Rectal smooth muscle tissue (tissue), 1 donor: ENCODE results near the gene SYT14.
"Not testable (repeated sequence)": the region's sequence is repeated elsewhere in the genome, so short reads cannot be mapped to it uniquely, and the experiment has no call there.

Source experiments
- H3K27ac ChIP-seq: one replicate; pipeline ENCODE4 v1.7.0; 2013; ENCODE audit warnings: low read depth, low read length, inconsistent platforms
- H3K27me3 ChIP-seq: one replicate; pipeline ENCODE4 v1.7.0; 2013; ENCODE audit warnings: low read length; ENCODE audit not compliant: control insufficient read depth, insufficient read depth
- H3K36me3 ChIP-seq: one replicate; pipeline ENCODE4 v1.7.0; 2013; ENCODE audit warnings: low read length; ENCODE audit not compliant: control insufficient read depth, insufficient read depth
- H3K4me1 ChIP-seq: one replicate; pipeline ENCODE4 v1.7.0; 2013; ENCODE audit warnings: low read length; ENCODE audit not compliant: control insufficient read depth, insufficient read depth
- H3K4me3 ChIP-seq: one replicate; pipeline ENCODE4 v1.7.0; 2013; ENCODE audit warnings: low read length
- H3K9ac ChIP-seq: one replicate; pipeline ENCODE4 v1.7.0; 2013; ENCODE audit warnings: low read length

SYT14 gene

DNA sequence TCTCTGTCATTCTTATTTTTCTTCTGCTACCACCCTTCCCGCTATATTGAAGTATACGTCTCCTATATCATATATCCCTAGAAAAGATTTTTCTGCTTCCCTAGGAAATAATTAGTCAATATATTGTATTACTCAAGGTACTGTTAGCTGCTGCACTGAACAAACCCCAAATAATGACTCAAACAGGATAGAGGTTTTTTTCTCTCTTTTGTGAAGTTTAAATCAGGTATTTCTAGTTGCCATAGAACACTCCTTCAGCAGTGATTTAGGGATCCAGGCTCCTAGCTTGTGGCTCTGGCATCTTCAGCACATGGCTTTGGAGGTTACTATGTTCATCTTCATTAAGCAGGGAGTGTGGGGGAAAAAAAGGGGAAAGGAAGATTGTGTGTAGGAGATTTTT lies 18.1 kb downstream of the SYT14 start:
- H3K27me3 ChIP-seq: no peaks in the 10 kb centered on the region
- H3K36me3 ChIP-seq: no peaks in the 10 kb centered on the region
- no peak overlapping the region for H3K27ac ChIP-seq
- H3K4me3 ChIP-seq: no peak overlapping the region
- no peak overlapping the region for H3K9ac ChIP-seq
- no peaks in the 10 kb centered on the region for H3K4me1 ChIP-seq

DNA sequence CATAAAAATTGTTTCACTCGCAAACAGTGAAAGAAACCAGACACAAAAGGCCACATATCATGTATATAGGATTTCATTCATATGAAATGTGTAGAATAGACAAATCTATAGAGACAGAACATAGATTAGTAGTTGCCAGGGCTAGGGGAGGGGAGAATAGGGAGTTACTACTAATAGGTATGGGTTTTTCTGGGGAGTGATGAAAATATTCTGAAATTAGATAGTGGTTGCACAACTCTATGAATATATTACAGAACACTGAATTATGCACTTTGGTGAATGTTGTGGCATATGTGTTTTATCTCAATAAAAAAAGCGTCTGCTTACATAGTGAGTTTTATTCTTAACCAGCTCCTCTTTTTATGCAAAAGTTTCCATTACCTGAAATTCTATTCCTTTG lies 21.6 kb downstream of the SYT14 start:
- no peak overlapping the region for H3K9ac ChIP-seq
- no peaks in the 10 kb centered on the region for H3K36me3 ChIP-seq
- no peaks in the 10 kb centered on the region for H3K27me3 ChIP-seq
- no peak overlapping the region for H3K4me3 ChIP-seq
- H3K4me1 ChIP-seq: no peaks in the 10 kb centered on the region
- H3K27ac ChIP-seq: no peak overlapping the region

DNA sequence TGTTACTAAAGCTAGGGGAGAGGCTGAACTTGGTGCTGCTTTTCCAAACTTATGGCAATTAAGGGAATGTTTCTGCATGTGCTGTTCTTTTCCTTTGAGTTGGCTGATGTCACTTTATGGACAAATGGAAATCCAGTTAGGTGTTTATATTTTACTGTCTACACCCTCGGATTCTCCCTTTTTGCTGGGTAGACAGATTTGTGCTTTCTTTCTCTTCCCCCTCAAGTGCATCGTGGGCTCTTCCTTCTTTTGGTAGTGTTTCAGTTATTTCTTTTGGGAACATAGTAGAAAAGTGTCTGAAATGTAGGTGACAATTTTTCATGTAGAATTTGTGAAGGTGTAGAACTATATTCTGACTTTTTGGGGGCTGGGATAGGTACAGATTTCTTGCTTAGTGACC lies 22.9 kb downstream of the SYT14 start:
- Histone ChIP-seq H3K9ac (no peak overlapping the region), H3K4me3 (no peak overlapping the region), H3K4me1 (no peaks in the 10 kb centered on the region), H3K27me3 (no peaks in the 10 kb centered on the region), H3K36me3 (no peaks in the 10 kb centered on the region), H3K27ac (no peak overlapping the region)

DNA sequence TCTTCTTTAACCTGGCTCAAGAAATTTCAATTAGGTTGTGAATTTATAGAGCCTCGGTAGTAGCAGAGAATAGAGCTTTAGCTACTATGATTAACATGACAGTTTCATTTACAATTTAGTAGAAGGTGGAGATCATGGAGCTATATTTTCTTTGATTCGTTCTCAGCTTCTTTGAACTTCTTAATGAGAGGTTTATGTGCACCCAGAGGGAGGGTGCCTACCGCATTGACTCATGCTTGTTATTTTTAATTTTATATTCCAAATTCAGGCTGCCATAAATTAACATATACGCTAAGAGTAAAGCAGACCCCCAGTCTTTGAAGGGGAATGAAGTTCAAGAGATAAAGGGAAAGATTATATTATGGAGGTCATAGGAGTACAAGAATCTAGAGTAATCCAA lies 24.4 kb downstream of the SYT14 start:
- Histone ChIP-seq H3K36me3 (no peaks in the 10 kb centered on the region), H3K9ac (no peak overlapping the region), H3K4me1 (no peaks in the 10 kb centered on the region), H3K27ac (no peak overlapping the region), H3K4me3 (no peak overlapping the region), H3K27me3 (no peaks in the 10 kb centered on the region)

DNA sequence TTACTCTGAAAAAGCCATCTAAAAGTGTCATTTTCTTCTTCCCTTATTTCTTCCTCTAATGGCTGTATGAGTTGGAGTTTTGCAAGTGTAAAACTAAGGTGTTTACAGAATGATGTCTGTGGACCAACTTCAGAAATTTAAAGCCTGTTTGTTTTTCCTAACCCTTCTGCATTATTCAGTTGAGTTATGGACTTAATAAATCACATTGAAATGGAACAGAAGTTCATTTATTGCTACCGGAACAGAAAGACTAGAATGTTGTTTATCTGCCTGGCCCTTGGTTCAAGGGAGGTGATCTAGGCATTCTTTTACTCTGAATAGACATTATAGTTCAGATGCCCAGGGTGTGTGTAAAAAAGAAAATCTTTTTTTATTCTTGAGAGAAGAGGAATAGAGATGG lies 24.8 kb downstream of the SYT14 start:
- Histone ChIP-seq H3K9ac (no peak overlapping the region), H3K27me3 (no peaks in the 10 kb centered on the region), H3K4me1 (no peaks in the 10 kb centered on the region), H3K4me3 (no peak overlapping the region), H3K36me3 (no peaks in the 10 kb centered on the region), H3K27ac (no peak overlapping the region)

DNA sequence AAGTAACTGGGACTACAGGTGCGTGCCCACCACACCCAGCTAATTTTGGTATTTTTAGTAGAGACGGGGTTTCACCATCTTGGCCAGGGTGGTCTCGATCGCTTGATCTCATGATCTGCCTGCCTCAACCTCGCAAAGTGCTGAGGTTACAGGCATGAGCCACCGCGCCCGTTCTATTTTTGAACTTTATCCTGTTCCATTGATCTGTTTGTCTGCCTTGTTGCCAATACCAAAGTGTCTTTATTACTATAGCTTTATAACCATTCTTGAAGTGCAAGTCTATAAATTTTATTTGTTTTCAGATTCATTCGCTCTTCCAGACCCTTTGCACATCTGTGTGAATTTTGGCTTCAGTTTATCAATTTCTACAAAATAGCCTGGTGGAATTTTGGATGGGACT lies 28.0 kb downstream of the SYT14 start:
- Histone ChIP-seq H3K27ac (no peak overlapping the region), H3K9ac (no peak overlapping the region), H3K27me3 (no peaks in the 10 kb centered on the region), H3K4me3 (no peak overlapping the region), H3K36me3 (no peaks in the 10 kb centered on the region), H3K4me1 (no peaks in the 10 kb centered on the region)

DNA sequence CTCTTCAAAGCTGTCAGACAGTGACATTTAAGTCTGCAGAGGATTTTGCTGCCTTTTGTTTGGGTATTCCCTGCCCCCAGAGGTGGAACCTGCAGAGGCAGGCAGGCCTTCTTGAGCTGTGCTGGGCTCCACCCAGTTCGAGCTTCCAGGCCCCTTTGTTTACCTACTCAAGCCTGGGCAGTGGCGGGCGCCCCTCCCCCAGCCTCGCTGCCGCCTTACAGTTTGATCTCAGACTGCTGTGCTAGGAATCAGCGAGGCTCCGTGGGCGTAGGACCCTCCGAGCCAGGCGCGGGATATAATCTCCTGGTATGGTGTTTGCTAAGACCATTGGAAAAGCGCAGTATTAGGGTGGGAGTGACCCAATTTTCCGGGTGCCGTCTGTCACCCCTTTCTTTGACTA lies 40.7 kb downstream of the SYT14 start:
- not testable (repeated sequence) for H3K4me1 ChIP-seq, H3K9ac ChIP-seq, H3K27ac ChIP-seq, H3K4me3 ChIP-seq, H3K36me3 ChIP-seq, H3K27me3 ChIP-seq

- Histone ChIP-seq H3K27me3 (no peaks in the 10 kb centered on the region), H3K36me3 (no peaks in the 10 kb centered on the region), H3K27ac (no peak overlapping the region), H3K4me1 (no peaks in the 10 kb centered on the region), H3K4me3 (no peak overlapping the region), H3K9ac (no peak overlapping the region)
These were observed 45.9 kb downstream of the SYT14 start for GRCh38 chr1:209983953-209984352.

DNA sequence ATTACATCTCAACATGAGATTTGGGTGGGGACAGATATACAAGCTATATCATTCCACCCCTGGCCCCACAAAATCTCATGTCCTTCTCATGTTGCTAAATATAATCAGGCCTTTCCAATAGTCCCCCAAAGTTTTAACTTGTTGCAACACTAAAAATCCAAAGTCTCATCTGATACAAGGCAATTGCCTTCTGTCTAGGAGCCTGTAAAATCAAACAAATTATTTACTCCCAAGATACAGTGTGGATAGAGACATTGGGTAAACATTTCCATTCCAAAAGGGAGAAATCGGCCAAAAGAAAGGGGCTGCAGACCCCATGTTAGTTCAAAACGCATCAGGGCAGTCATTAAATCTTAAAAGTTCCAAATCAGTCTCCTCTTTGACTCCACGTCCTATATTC lies 47.0 kb downstream of the SYT14 start:
- Histone ChIP-seq H3K27me3 (no peaks in the 10 kb centered on the region), H3K4me1 (no peaks in the 10 kb centered on the region), H3K27ac (no peak overlapping the region), H3K36me3 (no peaks in the 10 kb centered on the region), H3K4me3 (no peak overlapping the region), H3K9ac (no peak overlapping the region)

DNA sequence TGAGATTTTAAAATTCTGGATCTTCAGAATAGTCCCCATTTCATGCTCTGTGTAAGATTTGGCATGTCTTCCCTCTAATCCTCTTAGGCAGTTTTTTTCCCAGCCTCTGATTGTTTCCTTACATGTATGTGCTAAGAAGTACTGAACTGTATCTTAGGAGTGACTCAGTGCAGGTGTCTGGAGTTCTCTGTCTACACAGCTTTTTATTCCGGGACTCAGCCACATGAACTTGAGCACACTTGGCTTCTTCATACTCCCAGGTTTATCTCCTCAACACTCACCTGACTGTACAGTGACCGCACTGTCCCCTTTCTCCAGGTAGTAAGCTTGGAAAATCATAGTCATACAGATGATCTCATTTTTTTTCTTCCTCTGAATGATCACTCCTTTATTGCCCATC lies 50.7 kb downstream of the SYT14 start:
- no peak overlapping the region for H3K9ac ChIP-seq
- H3K27ac ChIP-seq: no peak overlapping the region
- no peaks in the 10 kb centered on the region for H3K4me1 ChIP-seq
- H3K36me3 ChIP-seq: no peaks in the 10 kb centered on the region
- no peak overlapping the region for H3K4me3 ChIP-seq
- H3K27me3 ChIP-seq: no peaks in the 10 kb centered on the region

GRCh38 chr1:209989525-209989924 lies 51.5 kb downstream of the SYT14 start:
- H3K27me3 ChIP-seq: no peaks in the 10 kb centered on the region
- no peaks in the 10 kb centered on the region for H3K36me3 ChIP-seq
- H3K9ac ChIP-seq: no peak overlapping the region
- no peaks in the 10 kb centered on the region for H3K4me1 ChIP-seq
- H3K27ac ChIP-seq: no peak overlapping the region
- no peak overlapping the region for H3K4me3 ChIP-seq

- no peaks in the 10 kb centered on the region for H3K36me3 ChIP-seq
- H3K4me3 ChIP-seq: no peak overlapping the region
- no peaks in the 10 kb centered on the region for H3K27me3 ChIP-seq
- no peaks in the 10 kb centered on the region for H3K4me1 ChIP-seq
- no peak overlapping the region for H3K27ac ChIP-seq
- H3K9ac ChIP-seq: no peak overlapping the region
These were observed 55.2 kb downstream of the SYT14 start for GRCh38 chr1:209993061-209993830.

- no peaks in the 10 kb centered on the region for H3K27me3 ChIP-seq
- no peaks in the 10 kb centered on the region for H3K36me3 ChIP-seq
- H3K9ac ChIP-seq: no peak overlapping the region
- H3K4me3 ChIP-seq: no peak overlapping the region
- no peak overlapping the region for H3K27ac ChIP-seq
- H3K4me1 ChIP-seq: no peaks in the 10 kb centered on the region
These were observed 58.3 kb downstream of the SYT14 start for GRCh38 chr1:209996348-209996747.
